CD4-positive, alpha-beta memory T cell (primary cell): ENCODE data around the gene HAUS8. TPM values are rescaled to one million over a fixed set of nuclear protein-coding genes. Genes with fewer than 3 reads are reported as not detected.
"Not testable (repeated sequence)": the region's sequence is repeated elsewhere in the genome, so short reads cannot be mapped to it uniquely, and the experiment has no call there.

Source experiments
- CTCF ChIA-PET: fragments of 350-600 bp; sonication (Branson Sonifier 250); formaldehyde crosslinking; loops from one replicate; lab custom pipeline; 2021; ENCODE audit warnings: inconsistent platforms; ENCODE audit not compliant: partially characterized antibody; lab: Charles Lee
- POLR2A ChIA-PET: fragments of 350-600 bp; sonication (Branson Sonifier 250); formaldehyde crosslinking; loops from one replicate; lab custom pipeline; 2021; ENCODE audit not compliant: partially characterized antibody; lab: Charles Lee
- DNase-seq, 5 donors: peaks; one replicate each; pipeline versions ENCODE4 v3.0.0 to v3.0.0-alpha.2; 2020 to 2022; ENCODE audit warnings: mixed read lengths in 1 of 5
- H3K27ac ChIP-seq: one replicate; pipeline ENCODE4 v1.7.0; 2013; ENCODE audit warnings: low read depth, low read length
- H3K27me3 ChIP-seq: 2 replicates; pipeline ENCODE4 v1.7.0; 2013; ENCODE audit warnings: mild to moderate bottlenecking, low read length, moderate library complexity; ENCODE audit not compliant: insufficient read depth
- H3K36me3 ChIP-seq: 2 replicates; pipeline ENCODE4 v1.7.0; 2013; ENCODE audit warnings: mild to moderate bottlenecking, low read length, moderate library complexity; ENCODE audit not compliant: insufficient read depth
- H3K4me1 ChIP-seq: 2 replicates; pipeline ENCODE4 v1.7.0; 2013; ENCODE audit warnings: mild to moderate bottlenecking, low read length, moderate library complexity; ENCODE audit not compliant: insufficient read depth
- H3K4me3 ChIP-seq, 2 donors: one replicate each; pipeline ENCODE4 v1.7.0; 2013; ENCODE audit warnings: low read length in 2 of 2, mild to moderate bottlenecking in 1 of 2
- H3K9me3 ChIP-seq, 2 donors: one replicate each; pipeline ENCODE4 v1.7.0; 2013; ENCODE audit warnings: low read length in 2 of 2, control low read depth in 1 of 2; ENCODE audit not compliant: control insufficient read depth in 1 of 2
- H3K27ac Mint-ChIP-seq, 7 donors: one replicate each; pipeline ENCODE4 v1.8.0; 2020 to 2021; ENCODE audit warnings: mixed read lengths in 7 of 7, mild to moderate bottlenecking in 6 of 7, inconsistent platforms in 3 of 7, moderate library complexity in 3 of 7
- H3K27me3 Mint-ChIP-seq, 2 donors: one replicate each; pipeline ENCODE4 v1.8.0; 2020 to 2021; ENCODE audit warnings: mixed read lengths in 2 of 2
- H3K36me3 Mint-ChIP-seq, 2 donors: one replicate each; pipeline ENCODE4 v1.8.0; 2020 to 2021; ENCODE audit warnings: mixed read lengths in 2 of 2, inconsistent platforms in 1 of 2, mild to moderate bottlenecking in 1 of 2
- H3K4me1 Mint-ChIP-seq, 4 donors: one replicate each; pipeline ENCODE4 v1.8.0; 2020 to 2021; ENCODE audit warnings: mixed read lengths in 4 of 4, mild to moderate bottlenecking in 1 of 4
- H3K4me3 Mint-ChIP-seq, 8 donors: one replicate each; pipeline ENCODE4 v1.8.0; 2020 to 2021; ENCODE audit warnings: mixed read lengths in 8 of 8, mild to moderate bottlenecking in 7 of 8, moderate library complexity in 6 of 8, inconsistent platforms in 3 of 8
- H3K9me3 Mint-ChIP-seq, 8 donors: one replicate each; pipeline ENCODE4 v1.8.0; 2020 to 2021; ENCODE audit warnings: mixed read lengths in 8 of 8, mild to moderate bottlenecking in 5 of 8, inconsistent platforms in 3 of 8, moderate library complexity in 1 of 8
- intact Hi-C: fragments of 100-400 bp; cut with micrococcal nuclease; formaldehyde crosslinking; loops from one replicate; pipeline ENCODE4 v1.15.1; 2023
- polyA plus RNA-seq, 2 donors: library from polyadenylated mRNA; unstranded; fragments of 300-500 nt; fragmentation: Illumina TruSeq; gene quantifications; one replicate each; pipeline ENCODE4 v1.2.3, GENCODE V29; 2021
- total RNA-seq, 2 experiments: library from RNA; stranded (reverse); gene quantifications; one replicate each; pipeline ENCODE4 v1.2.3, GENCODE V29; 2021

HAUS8 gene
- total and polyA plus RNA-seq, 4 experiments from 2014 or later, result 5.7 to 20.9 (median 15.6) TPM

GRCh38 chr19:17026706-17027534, 48.3 kb downstream of the HAUS8 start, which contains the start of gene CPAMD8:
Gene CPAMD8, minus strand, starts transcription at chr19:17026810. Its CDS starts 168 bp downstream, at chr19:17026642.
- Mint-ChIP-seq H3K36me3 (peaks cover 9 to 10% of the 10 kb centered on the region in 2 donors), H3K27ac (peak within 1 kb of the TSS in 2 of 7 donors; percentile 4 to 36), H3K4me1 (peaks cover 5 to 9% (median 8%) of the 10 kb centered on the region in 4 donors), H3K4me3 (peak within 1 kb of the TSS; percentile 65 to 79 (median 75)), H3K27me3 (peaks cover 22 to 31% of the 10 kb centered on the region in 2 donors), H3K9me3 (peaks cover 0 to 28% (median 21%) of the 10 kb centered on the region in 8 donors)
- Histone ChIP-seq H3K27ac (no peak within 1 kb of the TSS), H3K4me1 (peaks cover 9% of the 10 kb centered on the region), H3K36me3 (no peaks in the 10 kb centered on the region), H3K4me3 (no peak within 1 kb of the TSS), H3K9me3 (peaks cover 0 to 6% of the 10 kb centered on the region in 2 donors), H3K27me3 (no peaks in the 10 kb centered on the region)
- CTCF ChIA-PET, result no interaction called here
- POLR2A ChIA-PET, result no interaction called here
- intact Hi-C loops, result no loop called here
- DNase-seq, result no peak

GRCh38 chr19:17025991-17026658, 49.1 kb downstream of the HAUS8 start:
- H3K4me3 Mint-ChIP-seq, result peak overlapping the region; percentile 65 to 79 (median 75)
- ChIA-PET POLR2A (no interaction called here), CTCF (no interaction called here)
- intact Hi-C loops, result no loop called here
- peak in 2 of 5 donors; percentile 9 to 14 for DNase-seq
- Histone ChIP-seq H3K27ac (no peak overlapping the region), H3K36me3 (no peaks in the 10 kb centered on the region), H3K9me3 (peaks cover 0 to 6% of the 10 kb centered on the region in 2 donors), H3K4me3 (no peak overlapping the region), H3K27me3 (no peaks in the 10 kb centered on the region), H3K4me1 (peaks cover 9% of the 10 kb centered on the region)
- peaks cover 5 to 9% (median 8%) of the 10 kb centered on the region in 4 donors for H3K4me1 Mint-ChIP-seq
- peak overlapping the region in 2 of 7 donors; percentile 4 to 36 for H3K27ac Mint-ChIP-seq
- H3K27me3 Mint-ChIP-seq, result peaks cover 22 to 31% of the 10 kb centered on the region in 2 donors
- H3K9me3 Mint-ChIP-seq, result peaks cover 0 to 32% (median 21%) of the 10 kb centered on the region in 8 donors
- H3K36me3 Mint-ChIP-seq, result peaks cover 9 to 10% of the 10 kb centered on the region in 2 donors

GRCh38 chr19:17025361-17025760, 49.9 kb downstream of the HAUS8 start:
- Mint-ChIP-seq H3K27me3 (peaks cover 22 to 31% of the 10 kb centered on the region in 2 donors), H3K27ac (no peak overlapping the region), H3K36me3 (peaks cover 9 to 10% of the 10 kb centered on the region in 2 donors), H3K4me1 (peaks cover 5 to 9% (median 8%) of the 10 kb centered on the region in 4 donors), H3K4me3 (peak overlapping the region in 3 of 8 donors; percentile 69 to 75 (median 75)), H3K9me3 (peaks cover 0 to 32% (median 23%) of the 10 kb centered on the region in 8 donors)
- H3K4me3 ChIP-seq, result no peak overlapping the region
- peaks cover 9% of the 10 kb centered on the region for H3K4me1 ChIP-seq
- no peak for DNase-seq
- intact Hi-C loops, result no loop called here
- POLR2A ChIA-PET, result no interaction called here
- CTCF ChIA-PET, result no interaction called here
- H3K36me3 ChIP-seq, result no peaks in the 10 kb centered on the region
- no peak overlapping the region for H3K27ac ChIP-seq
- H3K9me3 ChIP-seq, result peaks cover 0 to 6% of the 10 kb centered on the region in 2 donors
- H3K27me3 ChIP-seq, result no peaks in the 10 kb centered on the region

GRCh38 chr19:17024941-17025340, 50.3 kb downstream of the HAUS8 start:
- H3K4me1 Mint-ChIP-seq, H3K36me3 Mint-ChIP-seq, H3K4me1 ChIP-seq, H3K4me3 ChIP-seq, H3K27ac ChIP-seq, DNase-seq, CTCF ChIA-PET, H3K27me3 ChIP-seq, intact Hi-C loops, H3K36me3 ChIP-seq, H3K9me3 ChIP-seq, POLR2A ChIA-PET: not testable (repeated sequence)
- Mint-ChIP-seq H3K4me3 (peak overlapping the region in 1 of 8 donors; percentile 38), H3K9me3 (peaks cover 0 to 32% (median 23%) of the 10 kb centered on the region in 8 donors), H3K27ac (peak overlapping the region in 1 of 7 donors; percentile 35), H3K27me3 (peaks cover 22 to 31% of the 10 kb centered on the region in 2 donors)

- H3K4me3 ChIP-seq, result no peak overlapping the region
- Mint-ChIP-seq H3K27ac (no peak overlapping the region), H3K36me3 (peaks cover 9 to 10% of the 10 kb centered on the region in 2 donors), H3K4me1 (peaks cover 5 to 9% (median 8%) of the 10 kb centered on the region in 4 donors), H3K9me3 (peaks cover 0 to 32% (median 23%) of the 10 kb centered on the region in 8 donors), H3K4me3 (peak overlapping the region in 1 of 8 donors; percentile 43), H3K27me3 (peaks cover 22 to 30% of the 10 kb centered on the region in 2 donors)
- peaks cover 9% of the 10 kb centered on the region for H3K4me1 ChIP-seq
- no peaks in the 10 kb centered on the region for H3K27me3 ChIP-seq
- intact Hi-C loops, result no loop called here
- H3K9me3 ChIP-seq, result peaks cover 0 to 6% of the 10 kb centered on the region in 2 donors
- no peak overlapping the region for H3K27ac ChIP-seq
- CTCF ChIA-PET, result no interaction called here
- no peaks in the 10 kb centered on the region for H3K36me3 ChIP-seq
- DNase-seq, result no peak
- POLR2A ChIA-PET, result no interaction called here
Measured at GRCh38 chr19:17023805-17024204, 51.4 kb downstream of the HAUS8 start.

- peaks cover 0 to 32% (median 23%) of the 10 kb centered on the region in 8 donors for H3K9me3 Mint-ChIP-seq
- peak overlapping the region in 1 of 8 donors; percentile 17 for H3K4me3 Mint-ChIP-seq
- no peak overlapping the region for H3K27ac Mint-ChIP-seq
- ChIA-PET CTCF (no interaction called here), POLR2A (no interaction called here)
- peaks cover 9 to 10% of the 10 kb centered on the region in 2 donors for H3K36me3 Mint-ChIP-seq
- H3K4me3 ChIP-seq, result no peak overlapping the region
- H3K27me3 ChIP-seq, result no peaks in the 10 kb centered on the region
- intact Hi-C loops, result no loop called here
- peaks cover 0 to 6% of the 10 kb centered on the region in 2 donors for H3K9me3 ChIP-seq
- peaks cover 9% of the 10 kb centered on the region for H3K4me1 ChIP-seq
- H3K27ac ChIP-seq, result no peak overlapping the region
- DNase-seq, result no peak
- peaks cover 5 to 8% (median 7%) of the 10 kb centered on the region in 4 donors for H3K4me1 Mint-ChIP-seq
- no peaks in the 10 kb centered on the region for H3K36me3 ChIP-seq
- peaks cover 20 to 22% of the 10 kb centered on the region in 2 donors for H3K27me3 Mint-ChIP-seq
Measured at GRCh38 chr19:17022738-17023137, 52.5 kb downstream of the HAUS8 start.
